Body of pancreas (tissue), 4 donors: ENCODE measurements around the gene APOC4.

ENCODE experiments used
- POLR2A ChIP-seq, 3 donors: fragments of 450-650 bp; IDR thresholded peaks; one replicate each; pipeline ENCODE4 v1.6.1; 2016; ENCODE audit warnings: antibody characterized with exemption in 3 of 3, mild to moderate bottlenecking in 2 of 3
- TF ChIP-seq, protein P1 (sequence below), 7 experiments: fragments of 450-650 bp in 4 of 7; fragments of 200-600 bp in 3 of 7; sonication (generic) in 3 of 7; IDR thresholded peaks; one replicate each; pipeline ENCODE4 v1.5.1; 2016 to 2019; ENCODE audit warnings: antibody characterized with exemption in 7 of 7

DNA sequence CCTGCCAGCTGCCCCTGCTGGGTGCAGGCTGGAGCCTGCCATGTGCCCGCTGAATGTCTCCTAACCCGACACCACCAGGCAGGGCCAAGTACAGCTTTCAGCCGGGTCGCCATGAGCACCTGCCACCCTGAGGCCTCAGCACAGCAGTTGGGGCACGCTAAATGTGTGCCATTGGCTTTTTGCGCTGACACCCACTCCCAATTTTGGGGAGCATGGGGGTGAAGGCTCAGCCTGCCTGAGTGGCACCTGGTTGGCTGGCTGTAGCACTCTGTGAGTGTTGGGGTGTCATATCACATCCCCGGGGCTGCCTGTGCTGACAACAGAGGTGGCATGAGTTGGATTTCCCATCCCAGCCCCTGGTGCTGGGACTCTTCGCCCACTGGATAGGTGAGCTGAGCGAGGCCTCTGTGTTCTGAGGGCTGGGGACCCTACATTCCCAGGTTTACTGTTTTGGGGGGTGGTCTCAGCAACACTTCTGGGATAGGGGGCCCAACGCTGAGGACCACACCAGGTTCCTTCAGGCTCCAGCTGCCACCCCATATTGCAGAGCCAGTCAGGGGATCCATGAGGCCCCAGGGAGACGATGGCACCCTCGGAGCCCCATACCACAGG lies 52.0 kb downstream of the APOC4 start:
- TF ChIP-seq, protein P1, sequence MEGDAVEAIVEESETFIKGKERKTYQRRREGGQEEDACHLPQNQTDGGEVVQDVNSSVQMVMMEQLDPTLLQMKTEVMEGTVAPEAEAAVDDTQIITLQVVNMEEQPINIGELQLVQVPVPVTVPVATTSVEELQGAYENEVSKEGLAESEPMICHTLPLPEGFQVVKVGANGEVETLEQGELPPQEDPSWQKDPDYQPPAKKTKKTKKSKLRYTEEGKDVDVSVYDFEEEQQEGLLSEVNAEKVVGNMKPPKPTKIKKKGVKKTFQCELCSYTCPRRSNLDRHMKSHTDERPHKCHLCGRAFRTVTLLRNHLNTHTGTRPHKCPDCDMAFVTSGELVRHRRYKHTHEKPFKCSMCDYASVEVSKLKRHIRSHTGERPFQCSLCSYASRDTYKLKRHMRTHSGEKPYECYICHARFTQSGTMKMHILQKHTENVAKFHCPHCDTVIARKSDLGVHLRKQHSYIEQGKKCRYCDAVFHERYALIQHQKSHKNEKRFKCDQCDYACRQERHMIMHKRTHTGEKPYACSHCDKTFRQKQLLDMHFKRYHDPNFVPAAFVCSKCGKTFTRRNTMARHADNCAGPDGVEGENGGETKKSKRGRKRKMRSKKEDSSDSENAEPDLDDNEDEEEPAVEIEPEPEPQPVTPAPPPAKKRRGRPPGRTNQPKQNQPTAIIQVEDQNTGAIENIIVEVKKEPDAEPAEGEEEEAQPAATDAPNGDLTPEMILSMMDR (IDR thresholded peaks at IDR 0.05): no peak
- TF ChIP-seq POLR2A (IDR thresholded peaks at IDR 0.05): no peak
